H1 (cell line): Measurements from ENCODE around the gene CYB5R3. TPM values are rescaled to one million over a fixed set of nuclear protein-coding genes. Genes with fewer than 3 reads are reported as not detected.

Experiments
- CTCF ChIA-PET: fragments of 300-600 bp; sonication (Branson Sonifier 250); formaldehyde crosslinking; loops from one replicate; lab custom pipeline; 2021; ENCODE audit not compliant: partially characterized antibody; lab: Charles Lee
- POLR2A ChIA-PET: fragments of 300-600 bp; sonication (Branson Sonifier 250); formaldehyde crosslinking; loops from one replicate; lab custom pipeline; 2021; ENCODE audit warnings: inconsistent platforms; ENCODE audit not compliant: partially characterized antibody; lab: Charles Lee
- DNase-seq, 2 experiments: peaks; one replicate each; pipeline versions ENCODE4 v3.0.0 to v3.0.0-alpha.2; 2010 to 2022; ENCODE audit warnings: low spot score in 2 of 2, low read depth in 1 of 2, mixed read lengths in 1 of 2
- FAIRE-seq: peaks from 2 replicates; lab custom pipeline; 2011; peaks lifted over from hg19 to GRCh38; lab: Jason Lieb, UNC
- H2AFZ ChIP-seq: 2 replicates; pipeline ENCODE4 v1.8.1; 2012; ENCODE audit warnings: low read length, inconsistent platforms
- H2AK5ac ChIP-seq: 2 replicates; pipeline ENCODE4 v1.6.1; 2013; ENCODE audit warnings: low read depth, low read length
- H2BK120ac ChIP-seq: replicated peaks from 2 replicates; pipeline ENCODE3; 2013; ENCODE audit warnings: low read depth, low read length, inconsistent platforms
- H2BK12ac ChIP-seq: 2 replicates; pipeline ENCODE4 v1.6.1; 2013; ENCODE audit warnings: low read depth, low read length
- H2BK15ac ChIP-seq: 2 replicates; pipeline ENCODE4 v1.6.1; 2013; ENCODE audit warnings: low read length
- H2BK20ac ChIP-seq: 2 replicates; pipeline ENCODE4 v1.6.1; 2013; ENCODE audit warnings: low read length
- H2BK5ac ChIP-seq: 2 replicates; pipeline ENCODE4 v1.6.1; 2013; ENCODE audit warnings: low read depth, low read length
- H3K14ac ChIP-seq: 2 replicates; pipeline ENCODE4 v1.6.1; 2013; ENCODE audit warnings: inconsistent platforms; ENCODE audit not compliant: insufficient read length
- H3K18ac ChIP-seq: 2 replicates; pipeline ENCODE4 v1.6.1; 2013; ENCODE audit warnings: low read length; ENCODE audit errors: extremely low read depth
- H3K23ac ChIP-seq: 2 replicates; pipeline ENCODE4 v1.6.1; 2013; ENCODE audit warnings: inconsistent platforms; ENCODE audit not compliant: insufficient read length
- H3K23me2 ChIP-seq: 2 replicates; pipeline ENCODE4 v1.6.1; 2013; ENCODE audit warnings: low read depth, low read length
- H3K27ac ChIP-seq: 2 replicates; pipeline ENCODE4 v1.6.1; 2011; ENCODE audit warnings: low read depth, low read length, inconsistent platforms
- H3K27me3 ChIP-seq, 4 experiments: replicated peaks in 1 of 4; 1 replicate in 1 of 4; 2 replicates in 3 of 4; pipeline versions ENCODE4 v1.6.1 to v1.8.1; 2011 to 2013; ENCODE audit warnings: low read length in 3 of 4, mild to moderate bottlenecking in 3 of 4, inconsistent platforms in 2 of 4, mixed read lengths in 2 of 4, moderate library complexity in 1 of 4; ENCODE audit not compliant: control insufficient read depth in 3 of 4, insufficient read depth in 3 of 4; ENCODE audit errors: extremely low read depth in 1 of 4
- H3K36me3 ChIP-seq, 4 experiments: 2 replicates each; pipeline versions ENCODE4 v1.6.1 to v1.8.1; 2011 to 2013; ENCODE audit warnings: mild to moderate bottlenecking in 4 of 4, low read length in 3 of 4, moderate library complexity in 2 of 4, control low read depth in 1 of 4, inconsistent platforms in 1 of 4; ENCODE audit not compliant: insufficient read depth in 4 of 4, control insufficient read depth in 2 of 4
- H3K4ac ChIP-seq: replicated peaks from 2 replicates; pipeline ENCODE3; 2013; ENCODE audit warnings: low read length, low read depth, mixed read lengths, inconsistent platforms; ENCODE audit not compliant: insufficient read length
- H3K4me1 ChIP-seq, 4 experiments: replicated peaks in 1 of 4; 1 replicate in 1 of 4; 2 replicates in 3 of 4; pipeline versions ENCODE4 v1.6.1 to v1.8.1; 2011 to 2013; ENCODE audit warnings: low read length in 3 of 4, inconsistent platforms in 2 of 4, mixed read lengths in 1 of 4; ENCODE audit not compliant: insufficient read depth in 4 of 4, control insufficient read depth in 3 of 4
- H3K4me2 ChIP-seq, 2 experiments: 2 replicates each; pipeline versions ENCODE4 v1.6.1 to v1.8.1; 2011 to 2013; ENCODE audit warnings: low read depth in 2 of 2, low read length in 2 of 2, control low read depth in 1 of 2, inconsistent platforms in 1 of 2, mild to moderate bottlenecking in 1 of 2; ENCODE audit not compliant: insufficient read depth in 1 of 2
- H3K4me3 ChIP-seq, 4 experiments: fragments of 200-600, 300-600 bp in 1 of 4; sonication (generic), shearing (Covaris generic), sonication (Bioruptor Twin) in 1 of 4; 2 replicates each; pipeline versions ENCODE4 v1.5.1 to v1.8.1; 2011 to 2016; ENCODE audit warnings: low read length in 4 of 4, low read depth in 3 of 4, control low read depth in 2 of 4, inconsistent platforms in 2 of 4, mild to moderate bottlenecking in 2 of 4, mixed read lengths in 1 of 4, moderate library complexity in 1 of 4; ENCODE audit not compliant: insufficient read depth in 2 of 4; ENCODE audit errors: extremely low read depth in 1 of 4
- H3K56ac ChIP-seq: replicated peaks from 2 replicates; pipeline ENCODE3; 2013; ENCODE audit warnings: low read depth, mild to moderate bottlenecking, mixed read lengths, low read length, inconsistent platforms; ENCODE audit not compliant: insufficient read length
- H3K79me1 ChIP-seq: 2 replicates; pipeline ENCODE4 v1.6.1; 2013; ENCODE audit warnings: low read depth, low read length, control low read depth
- H3K79me2 ChIP-seq, 2 experiments: 2 replicates each; pipeline versions ENCODE4 v1.6.1 to v1.8.1; 2012 to 2013; ENCODE audit warnings: low read length in 2 of 2, mild to moderate bottlenecking in 2 of 2, inconsistent platforms in 1 of 2; ENCODE audit not compliant: insufficient read depth in 2 of 2, control insufficient read depth in 1 of 2
- H3K9ac ChIP-seq, 4 experiments: replicated peaks in 1 of 4; 1 replicate in 1 of 4; 2 replicates in 3 of 4; pipeline versions ENCODE4 v1.6.1 to v1.8.1; 2011 to 2013; ENCODE audit warnings: low read depth in 3 of 4, low read length in 3 of 4, control low read depth in 2 of 4, mild to moderate bottlenecking in 2 of 4, moderate library complexity in 2 of 4, inconsistent platforms in 1 of 4; ENCODE audit errors: extremely low read depth in 1 of 4
- H3K9me3 ChIP-seq, 2 experiments: 2 replicates each; pipeline versions ENCODE4 v1.6.1 to v1.8.1; 2012 to 2013; ENCODE audit warnings: mild to moderate bottlenecking in 2 of 2, moderate library complexity in 2 of 2, control low read depth in 1 of 2, inconsistent platforms in 1 of 2, low read depth in 1 of 2, low read length in 1 of 2, mixed read lengths in 1 of 2; ENCODE audit not compliant: insufficient read depth in 2 of 2
- H4K20me1 ChIP-seq, 2 experiments: replicated peaks in 1 of 2; 2 replicates each; pipeline versions ENCODE3 to v1.8.1; 2011 to 2013; ENCODE audit warnings: inconsistent platforms in 2 of 2, low read length in 2 of 2, mild to moderate bottlenecking in 1 of 2; ENCODE audit not compliant: insufficient read depth in 2 of 2, control insufficient read depth in 1 of 2
- H4K5ac ChIP-seq: 2 replicates; pipeline ENCODE4 v1.6.1; 2013; ENCODE audit warnings: low read length, low read depth, mixed read lengths, inconsistent platforms; ENCODE audit not compliant: insufficient read length
- H4K8ac ChIP-seq: 2 replicates; pipeline ENCODE4 v1.8.0; 2013; ENCODE audit warnings: mild to moderate bottlenecking, moderate library complexity, low read length, inconsistent platforms; ENCODE audit not compliant: insufficient read depth; ENCODE audit errors: extremely low read depth
- H4K91ac ChIP-seq: replicated peaks from 2 replicates; pipeline ENCODE3; 2013; ENCODE audit warnings: low read length, mixed read lengths, inconsistent platforms; ENCODE audit not compliant: insufficient read length
- CTBP2 ChIP-seq: IDR thresholded peaks from 2 replicates; pipeline ENCODE4 v1.7.0; 2011; ENCODE audit warnings: borderline replicate concordance, mild to moderate bottlenecking, moderate library complexity, mixed read lengths, low read length; ENCODE audit not compliant: insufficient read depth, insufficient read length
- CTCF ChIP-seq, 3 experiments: IDR thresholded peaks; 1 replicate in 2 of 3; 2 replicates in 1 of 3; pipeline versions ENCODE4 v1.5.1 to v1.6.1; 2011; ENCODE audit warnings: low read length in 3 of 3, mild to moderate bottlenecking in 3 of 3, inconsistent platforms in 2 of 3, low read depth in 1 of 3, moderate library complexity in 1 of 3; ENCODE audit not compliant: insufficient read depth in 1 of 3; ENCODE audit errors: control extremely low read depth in 1 of 3
- EZH2 ChIP-seq: fragments of 200-600 bp; sonication (generic); IDR thresholded peaks from 2 replicates; pipeline ENCODE4 v1.7.1; 2012; ENCODE audit warnings: low read depth, mild to moderate bottlenecking, moderate library complexity, low read length, inconsistent platforms; ENCODE audit not compliant: severe bottlenecking
- JUND ChIP-seq: IDR thresholded peaks from 2 replicates; pipeline ENCODE4 v1.6.1; 2011; ENCODE audit warnings: mild to moderate bottlenecking, improper control_type of control experiment, low read length
- MAFK ChIP-seq: IDR thresholded peaks from 2 replicates; pipeline ENCODE4 v1.6.1; 2012; ENCODE audit warnings: low read depth, mild to moderate bottlenecking, improper control_type of control experiment, low read length
- POLR2AphosphoS5 ChIP-seq: IDR thresholded peaks from 2 replicates; pipeline ENCODE4 v1.6.1; 2011; ENCODE audit warnings: low read depth, low read length
- SIN3A ChIP-seq, 2 experiments: IDR thresholded peaks in 1 of 2; conservative IDR thresholded peaks in 1 of 2; 2 replicates each; pipeline ENCODE4 v1.6.1; 2011 to 2012; ENCODE audit warnings: low read length in 2 of 2, improper control_type of control experiment in 1 of 2, low read depth in 1 of 2, mild to moderate bottlenecking in 1 of 2
- TAF1 ChIP-seq: IDR thresholded peaks from 2 replicates; pipeline ENCODE4 v1.6.1; 2011; ENCODE audit warnings: mild to moderate bottlenecking, low read depth, low read length
- TAF7 ChIP-seq: optimal IDR thresholded peaks from 2 replicates; pipeline ENCODE3; 2011; ENCODE audit warnings: low read depth, mild to moderate bottlenecking, inconsistent platforms, low read length, moderate library complexity, borderline replicate concordance
- WGBS, 2 experiments: shearing (Covaris generic) in 1 of 2; methylation state at CpG; one replicate each; pipeline versions ENCODE4 v1.1.6 to v1.1.7; 2013 to 2015; ENCODE audit warnings: low lambda C conversion rate in 2 of 2, mixed read lengths in 2 of 2, inconsistent platforms in 1 of 2, low coverage in 1 of 2, missing lambda C conversion rate in 1 of 2; ENCODE audit not compliant: insufficient replicate concordance in 2 of 2, insufficient coverage in 1 of 2, insufficient read length in 1 of 2; ENCODE audit errors: extremely low coverage in 1 of 2, missing lambda C conversion rate in 1 of 2; 5-methylcytosine and 5-hydroxymethylcytosine counted together
- polyA plus RNA-seq, 7 experiments: library from polyadenylated mRNA; depleted of rRNA in 3 of 7; stranded (reverse) in 5 of 7; unstranded in 2 of 7; fragments of >200 nt in 5 of 7; fragments of 200-250 nt in 2 of 7; gene quantifications; 1 replicate in 5 of 7; 2 replicates in 1 of 7; 4 replicates in 1 of 7; pipeline versions ENCODE4 v1.2.1 to v1.2.3, GENCODE V29; 2011 to 2013; ENCODE audit warnings: missing spikeins in 2 of 7, mixed read lengths in 2 of 7
- total RNA-seq: library from RNA; stranded (reverse); fragmentation: NEBNext Ultra II Directional; extraction: Animal tissue kit (Norgen Biotek cat#: 25700); gene quantifications from 2 replicates; pipeline ENCODE4 v1.2.1, GENCODE V29; 2021

CYB5R3 gene
- total and polyA plus RNA-seq, 2 of the 8 experiments (the other 6 are each of a cell fraction or from before 2014, with no cell fraction given) = 75.3 to 113 TPM

DNA sequence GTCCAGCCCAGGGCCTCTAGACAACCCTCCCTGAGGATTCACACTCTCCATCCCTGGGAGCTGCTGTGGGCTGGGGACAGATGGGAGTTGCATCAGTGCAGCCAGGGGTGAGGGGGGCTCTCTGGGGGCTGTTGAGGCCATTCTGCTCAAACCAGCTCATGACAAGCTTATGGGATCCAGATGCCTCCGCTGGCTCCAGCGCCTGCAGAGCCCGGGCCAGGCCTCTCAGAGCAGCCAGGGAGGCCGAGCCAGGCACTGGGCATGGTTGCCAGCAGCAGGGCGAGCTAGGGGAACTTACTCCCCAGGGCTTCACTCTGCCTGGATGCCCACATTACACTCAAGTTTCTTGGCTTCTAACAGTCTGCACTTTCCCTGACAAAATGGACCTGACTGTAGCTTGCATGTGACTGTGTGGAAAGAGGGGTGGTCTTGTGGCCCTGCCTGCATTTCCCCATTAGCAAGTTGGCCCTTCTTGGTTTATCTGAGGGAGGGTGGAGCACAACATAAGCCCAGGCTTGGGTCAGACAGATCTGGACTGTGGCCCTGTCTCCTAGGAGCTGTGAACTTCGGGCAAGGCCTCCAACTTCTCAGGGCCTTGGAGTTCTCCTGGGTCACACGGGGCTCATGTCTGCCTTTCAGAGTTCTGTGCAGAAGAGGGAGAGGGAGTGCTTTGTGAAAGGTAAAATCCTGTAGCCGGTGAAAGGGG, 34.5 kb upstream of the CYB5R3 start:
- H4K91ac ChIP-seq = no peak overlapping the region
- H3K4ac ChIP-seq = no peak overlapping the region
- H2AK5ac ChIP-seq = no peak overlapping the region
- H3K9ac ChIP-seq = no peak overlapping the region
- CTCF ChIA-PET = interaction anchor here (0.6 to 1.8 kb wide), 7 partner anchors 11 to 136 kb away, joined by 3 to 5 read pairs (median 4); no protein-coding TSS in a partner anchor
- H2BK20ac ChIP-seq = no peak overlapping the region
- H3K9me3 ChIP-seq = no peaks in the 10 kb centered on the region; a peak in 1 of 4 replicates
- no peak for FAIRE-seq
- no peak overlapping the region for H2BK120ac ChIP-seq
- no peak overlapping the region for H3K4me2 ChIP-seq
- no peak overlapping the region for H2AFZ ChIP-seq
- no peaks in the 10 kb centered on the region for H3K23me2 ChIP-seq
- H3K18ac ChIP-seq = no peak overlapping the region
- H4K20me1 ChIP-seq = no peaks in the 10 kb centered on the region
- no peak overlapping the region for H4K5ac ChIP-seq
- H3K27me3 ChIP-seq = no peaks in the 10 kb centered on the region
- 81% methylated on average over 8 of the region's 8 CpGs; no CpG with 5 or more reads in 1 of the 2 experiments for whole genome bisulfite sequencing, 2 experiments
- H3K79me1 ChIP-seq = no peaks in the 10 kb centered on the region
- H3K4me1 ChIP-seq = peaks cover 0 to 7% (median 4%) of the 10 kb centered on the region in 4 experiments; a peak in 4 of 7 replicates
- H3K79me2 ChIP-seq = no peaks in the 10 kb centered on the region
- POLR2A ChIA-PET = interaction anchor here (0.7 to 1.5 kb wide), 3 partner anchors 10 to 69 kb away, joined by 3 to 7 read pairs (median 3); partner anchors contain the start of gene POLDIP3
- no peak overlapping the region; the same call in 1 of the 2 replicates for H4K8ac ChIP-seq
- 0 out of 2 replicates have a peak overlapping the region, but pooled peaks have one; percentile 29 for H2BK15ac ChIP-seq
- no peak overlapping the region for H3K23ac ChIP-seq
- no peak overlapping the region for H3K14ac ChIP-seq
- no peaks in the 10 kb centered on the region for H3K36me3 ChIP-seq
- no peak overlapping the region for H2BK12ac ChIP-seq
- no peak overlapping the region for H3K56ac ChIP-seq
- no peak overlapping the region for H3K27ac ChIP-seq
- no peak for DNase-seq
- no peak overlapping the region for H3K4me3 ChIP-seq
- no peak overlapping the region for H2BK5ac ChIP-seq
- TF ChIP-seq SIN3A (conservative IDR thresholded peaks at IDR 0.05 in 1 of 2, IDR thresholded peaks at IDR 0.05 in 1 of 2; ENCODE audit: low read depth in 1 of 2, low read length in 2 of 2) = no peak
- TF ChIP-seq JUND = no peak
- no peak for TF ChIP-seq TAF1
- TF ChIP-seq EZH2 = no peak
- TF ChIP-seq MAFK = no peak
- no peak for TF ChIP-seq TAF7
- TF ChIP-seq POLR2AphosphoS5 = no peak
- TF ChIP-seq CTCF (IDR thresholded peaks at IDR 0.05; ENCODE audit: control extremely low read depth in 1 of 3, insufficient read depth in 1 of 3, low read depth in 1 of 3, low read length in 3 of 3) = no peak
- no peak for TF ChIP-seq CTBP2
